H1 (cell line): Measurements from ENCODE around the gene PER2. TPM values are rescaled to one million over a fixed set of nuclear protein-coding genes. Genes with fewer than 3 reads are reported as not detected.

Experiments
- CTCF ChIA-PET: fragments of 300-600 bp; sonication (Branson Sonifier 250); formaldehyde crosslinking; loops from one replicate; lab custom pipeline; 2021; ENCODE audit not compliant: partially characterized antibody; lab: Charles Lee
- POLR2A ChIA-PET: fragments of 300-600 bp; sonication (Branson Sonifier 250); formaldehyde crosslinking; loops from one replicate; lab custom pipeline; 2021; ENCODE audit warnings: inconsistent platforms; ENCODE audit not compliant: partially characterized antibody; lab: Charles Lee
- DNase-seq, 2 experiments: peaks; one replicate each; pipeline versions ENCODE4 v3.0.0 to v3.0.0-alpha.2; 2010 to 2022; ENCODE audit warnings: low spot score in 2 of 2, low read depth in 1 of 2, mixed read lengths in 1 of 2
- FAIRE-seq: peaks from 2 replicates; lab custom pipeline; 2011; peaks lifted over from hg19 to GRCh38; lab: Jason Lieb, UNC
- H2AFZ ChIP-seq: 2 replicates; pipeline ENCODE4 v1.8.1; 2012; ENCODE audit warnings: low read length, inconsistent platforms
- H2AK5ac ChIP-seq: 2 replicates; pipeline ENCODE4 v1.6.1; 2013; ENCODE audit warnings: low read depth, low read length
- H2BK120ac ChIP-seq: replicated peaks from 2 replicates; pipeline ENCODE3; 2013; ENCODE audit warnings: low read depth, low read length, inconsistent platforms
- H2BK12ac ChIP-seq: 2 replicates; pipeline ENCODE4 v1.6.1; 2013; ENCODE audit warnings: low read depth, low read length
- H2BK15ac ChIP-seq: 2 replicates; pipeline ENCODE4 v1.6.1; 2013; ENCODE audit warnings: low read length
- H2BK20ac ChIP-seq: 2 replicates; pipeline ENCODE4 v1.6.1; 2013; ENCODE audit warnings: low read length
- H2BK5ac ChIP-seq: 2 replicates; pipeline ENCODE4 v1.6.1; 2013; ENCODE audit warnings: low read depth, low read length
- H3K14ac ChIP-seq: 2 replicates; pipeline ENCODE4 v1.6.1; 2013; ENCODE audit warnings: inconsistent platforms; ENCODE audit not compliant: insufficient read length
- H3K18ac ChIP-seq: 2 replicates; pipeline ENCODE4 v1.6.1; 2013; ENCODE audit warnings: low read length; ENCODE audit errors: extremely low read depth
- H3K23ac ChIP-seq: 2 replicates; pipeline ENCODE4 v1.6.1; 2013; ENCODE audit warnings: inconsistent platforms; ENCODE audit not compliant: insufficient read length
- H3K23me2 ChIP-seq: 2 replicates; pipeline ENCODE4 v1.6.1; 2013; ENCODE audit warnings: low read depth, low read length
- H3K27ac ChIP-seq: 2 replicates; pipeline ENCODE4 v1.6.1; 2011; ENCODE audit warnings: low read depth, low read length, inconsistent platforms
- H3K27me3 ChIP-seq, 4 experiments: replicated peaks in 1 of 4; 1 replicate in 1 of 4; 2 replicates in 3 of 4; pipeline versions ENCODE4 v1.6.1 to v1.8.1; 2011 to 2013; ENCODE audit warnings: low read length in 3 of 4, mild to moderate bottlenecking in 3 of 4, inconsistent platforms in 2 of 4, mixed read lengths in 2 of 4, moderate library complexity in 1 of 4; ENCODE audit not compliant: control insufficient read depth in 3 of 4, insufficient read depth in 3 of 4; ENCODE audit errors: extremely low read depth in 1 of 4
- H3K36me3 ChIP-seq, 4 experiments: 2 replicates each; pipeline versions ENCODE4 v1.6.1 to v1.8.1; 2011 to 2013; ENCODE audit warnings: mild to moderate bottlenecking in 4 of 4, low read length in 3 of 4, moderate library complexity in 2 of 4, control low read depth in 1 of 4, inconsistent platforms in 1 of 4; ENCODE audit not compliant: insufficient read depth in 4 of 4, control insufficient read depth in 2 of 4
- H3K4ac ChIP-seq: replicated peaks from 2 replicates; pipeline ENCODE3; 2013; ENCODE audit warnings: low read length, low read depth, mixed read lengths, inconsistent platforms; ENCODE audit not compliant: insufficient read length
- H3K4me1 ChIP-seq, 4 experiments: replicated peaks in 1 of 4; 1 replicate in 1 of 4; 2 replicates in 3 of 4; pipeline versions ENCODE4 v1.6.1 to v1.8.1; 2011 to 2013; ENCODE audit warnings: low read length in 3 of 4, inconsistent platforms in 2 of 4, mixed read lengths in 1 of 4; ENCODE audit not compliant: insufficient read depth in 4 of 4, control insufficient read depth in 3 of 4
- H3K4me2 ChIP-seq, 2 experiments: 2 replicates each; pipeline versions ENCODE4 v1.6.1 to v1.8.1; 2011 to 2013; ENCODE audit warnings: low read depth in 2 of 2, low read length in 2 of 2, control low read depth in 1 of 2, inconsistent platforms in 1 of 2, mild to moderate bottlenecking in 1 of 2; ENCODE audit not compliant: insufficient read depth in 1 of 2
- H3K4me3 ChIP-seq, 4 experiments: fragments of 200-600, 300-600 bp in 1 of 4; sonication (generic), shearing (Covaris generic), sonication (Bioruptor Twin) in 1 of 4; 2 replicates each; pipeline versions ENCODE4 v1.5.1 to v1.8.1; 2011 to 2016; ENCODE audit warnings: low read length in 4 of 4, low read depth in 3 of 4, control low read depth in 2 of 4, inconsistent platforms in 2 of 4, mild to moderate bottlenecking in 2 of 4, mixed read lengths in 1 of 4, moderate library complexity in 1 of 4; ENCODE audit not compliant: insufficient read depth in 2 of 4; ENCODE audit errors: extremely low read depth in 1 of 4
- H3K56ac ChIP-seq: replicated peaks from 2 replicates; pipeline ENCODE3; 2013; ENCODE audit warnings: low read depth, mild to moderate bottlenecking, mixed read lengths, low read length, inconsistent platforms; ENCODE audit not compliant: insufficient read length
- H3K79me1 ChIP-seq: 2 replicates; pipeline ENCODE4 v1.6.1; 2013; ENCODE audit warnings: low read depth, low read length, control low read depth
- H3K79me2 ChIP-seq, 2 experiments: 2 replicates each; pipeline versions ENCODE4 v1.6.1 to v1.8.1; 2012 to 2013; ENCODE audit warnings: low read length in 2 of 2, mild to moderate bottlenecking in 2 of 2, inconsistent platforms in 1 of 2; ENCODE audit not compliant: insufficient read depth in 2 of 2, control insufficient read depth in 1 of 2
- H3K9ac ChIP-seq, 4 experiments: replicated peaks in 1 of 4; 1 replicate in 1 of 4; 2 replicates in 3 of 4; pipeline versions ENCODE4 v1.6.1 to v1.8.1; 2011 to 2013; ENCODE audit warnings: low read depth in 3 of 4, low read length in 3 of 4, control low read depth in 2 of 4, mild to moderate bottlenecking in 2 of 4, moderate library complexity in 2 of 4, inconsistent platforms in 1 of 4; ENCODE audit errors: extremely low read depth in 1 of 4
- H3K9me3 ChIP-seq, 2 experiments: 2 replicates each; pipeline versions ENCODE4 v1.6.1 to v1.8.1; 2012 to 2013; ENCODE audit warnings: mild to moderate bottlenecking in 2 of 2, moderate library complexity in 2 of 2, control low read depth in 1 of 2, inconsistent platforms in 1 of 2, low read depth in 1 of 2, low read length in 1 of 2, mixed read lengths in 1 of 2; ENCODE audit not compliant: insufficient read depth in 2 of 2
- H4K20me1 ChIP-seq, 2 experiments: replicated peaks in 1 of 2; 2 replicates each; pipeline versions ENCODE3 to v1.8.1; 2011 to 2013; ENCODE audit warnings: inconsistent platforms in 2 of 2, low read length in 2 of 2, mild to moderate bottlenecking in 1 of 2; ENCODE audit not compliant: insufficient read depth in 2 of 2, control insufficient read depth in 1 of 2
- H4K5ac ChIP-seq: 2 replicates; pipeline ENCODE4 v1.6.1; 2013; ENCODE audit warnings: low read length, low read depth, mixed read lengths, inconsistent platforms; ENCODE audit not compliant: insufficient read length
- H4K8ac ChIP-seq: 2 replicates; pipeline ENCODE4 v1.8.0; 2013; ENCODE audit warnings: mild to moderate bottlenecking, moderate library complexity, low read length, inconsistent platforms; ENCODE audit not compliant: insufficient read depth; ENCODE audit errors: extremely low read depth
- H4K91ac ChIP-seq: replicated peaks from 2 replicates; pipeline ENCODE3; 2013; ENCODE audit warnings: low read length, mixed read lengths, inconsistent platforms; ENCODE audit not compliant: insufficient read length
- WGBS, 2 experiments: shearing (Covaris generic) in 1 of 2; methylation state at CpG; one replicate each; pipeline versions ENCODE4 v1.1.6 to v1.1.7; 2013 to 2015; ENCODE audit warnings: low lambda C conversion rate in 2 of 2, mixed read lengths in 2 of 2, inconsistent platforms in 1 of 2, low coverage in 1 of 2, missing lambda C conversion rate in 1 of 2; ENCODE audit not compliant: insufficient replicate concordance in 2 of 2, insufficient coverage in 1 of 2, insufficient read length in 1 of 2; ENCODE audit errors: extremely low coverage in 1 of 2, missing lambda C conversion rate in 1 of 2; 5-methylcytosine and 5-hydroxymethylcytosine counted together
- polyA plus RNA-seq, 7 experiments: library from polyadenylated mRNA; depleted of rRNA in 3 of 7; stranded (reverse) in 5 of 7; unstranded in 2 of 7; fragments of >200 nt in 5 of 7; fragments of 200-250 nt in 2 of 7; gene quantifications; 1 replicate in 5 of 7; 2 replicates in 1 of 7; 4 replicates in 1 of 7; pipeline versions ENCODE4 v1.2.1 to v1.2.3, GENCODE V29; 2011 to 2013; ENCODE audit warnings: missing spikeins in 2 of 7, mixed read lengths in 2 of 7
- total RNA-seq: library from RNA; stranded (reverse); fragmentation: NEBNext Ultra II Directional; extraction: Animal tissue kit (Norgen Biotek cat#: 25700); gene quantifications from 2 replicates; pipeline ENCODE4 v1.2.1, GENCODE V29; 2021

PER2 gene
- total and polyA plus RNA-seq, 2 of the 8 experiments (the other 6 are each of a cell fraction or from before 2014, with no cell fraction given), result 0.91 to 5.5 TPM

- no peak overlapping the region for H2AK5ac ChIP-seq
- H3K14ac ChIP-seq, result no peak overlapping the region
- H2BK15ac ChIP-seq, result no peak overlapping the region
- no peak overlapping the region for H2BK5ac ChIP-seq
- no peak overlapping the region for H3K4ac ChIP-seq
- peaks cover 6% of the 10 kb centered on the region; the same call in 1 of the 2 replicates for H3K23me2 ChIP-seq
- no peak overlapping the region for H3K4me2 ChIP-seq
- no peak overlapping the region for H4K8ac ChIP-seq
- no peak overlapping the region for H3K56ac ChIP-seq
- CTCF ChIA-PET, result interaction anchor here (1.0 kb wide), 1 partner anchor 34 kb away, joined by 3 read pairs; no protein-coding TSS in a partner anchor
- FAIRE-seq, result no peak
- H4K5ac ChIP-seq, result no peak overlapping the region
- H4K20me1 ChIP-seq, result no peaks in the 10 kb centered on the region
- H3K9ac ChIP-seq, result no peak overlapping the region
- H3K27me3 ChIP-seq, result peaks cover 4 to 24% (median 17%) of the 10 kb centered on the region in 4 experiments
- H3K23ac ChIP-seq, result no peak overlapping the region
- no peak overlapping the region for H2BK12ac ChIP-seq
- H2AFZ ChIP-seq, result no peak overlapping the region
- 86% methylated on average over 4 of the region's 4 CpGs; no CpG with 5 or more reads in 1 of the 2 experiments for WGBS, 2 experiments
- DNase-seq, result no peak
- H3K18ac ChIP-seq, result no peak overlapping the region
- H3K4me1 ChIP-seq, result peaks cover 0 to 7% (median 5%) of the 10 kb centered on the region in 4 experiments; a peak in 5 of 7 replicates
- H3K9me3 ChIP-seq, result no peaks in the 10 kb centered on the region
- H3K4me3 ChIP-seq, result no peak overlapping the region
- no peak overlapping the region for H2BK120ac ChIP-seq
- H3K79me2 ChIP-seq, result no peaks in the 10 kb centered on the region
- H4K91ac ChIP-seq, result no peak overlapping the region
- POLR2A ChIA-PET, result interaction anchor here (1.4 to 2.0 kb wide), 2 partner anchors 12 to 25 kb away, joined by 4 to 7 read pairs; partner anchors contain the start of genes HES6 and ILKAP
- H3K79me1 ChIP-seq, result no peaks in the 10 kb centered on the region
- no peaks in the 10 kb centered on the region for H3K36me3 ChIP-seq
- H2BK20ac ChIP-seq, result no peak overlapping the region
- H3K27ac ChIP-seq, result no peak overlapping the region
Measured at GRCh38 chr2:238228700-238229099, 59.7 kb downstream of the PER2 start.
